Activated CD4-positive, CD25-positive, alpha-beta regulatory T cell treated with anti-CD3 and anti-CD28 coated beads, Interleukin-2, amount 50 U/mL, for 16 hours (primary cell): ENCODE measurements around the gene RPLP1.

Source experiments
- DNase-seq: peaks from one replicate; pipeline ENCODE4 v3.0.0-alpha.2; 2020; ENCODE audit warnings: low read depth, low spot score

The RPLP1 gene

DNA sequence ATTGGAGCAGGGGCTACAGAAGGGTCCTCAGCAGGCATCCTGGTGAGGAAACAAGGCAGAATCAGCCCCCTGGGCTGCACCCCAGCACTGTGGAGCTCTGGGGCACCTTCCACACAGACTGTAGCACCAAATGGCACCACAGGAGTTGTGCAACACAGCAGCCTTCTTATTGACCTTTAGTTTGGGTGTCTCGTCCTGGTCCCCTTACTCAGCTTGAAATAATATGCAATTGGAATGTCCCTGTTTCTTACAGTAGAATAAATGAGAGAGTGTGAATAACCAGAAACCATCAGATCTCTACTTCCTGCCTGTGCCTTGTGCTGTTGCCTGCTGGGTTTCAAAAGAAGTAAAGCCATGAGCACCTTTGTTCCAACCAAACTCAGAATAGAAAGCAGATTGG is 44.5 kb downstream of the RPLP1 start:
- no peak for DNase-seq

DNA sequence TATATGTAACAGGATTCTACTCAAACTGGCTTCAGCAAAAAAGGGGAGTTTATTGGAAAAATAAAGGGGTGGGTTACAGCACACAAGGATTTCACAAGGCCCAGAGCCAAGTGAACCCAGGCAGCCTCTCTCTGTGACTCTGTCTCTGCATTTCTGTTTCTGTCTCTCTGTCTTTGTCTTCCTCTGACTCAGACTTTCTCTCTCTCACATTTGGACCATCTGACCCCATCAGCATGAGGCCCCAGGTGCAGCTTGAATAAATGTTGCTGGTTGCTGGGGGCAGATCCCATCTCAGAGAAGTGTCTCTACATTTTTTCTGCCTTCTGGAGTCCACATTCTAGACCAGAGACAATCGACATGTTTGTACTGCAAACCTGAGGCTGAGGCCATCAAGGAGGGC is 45.0 kb downstream of the RPLP1 start:
- DNase-seq = no peak

DNA sequence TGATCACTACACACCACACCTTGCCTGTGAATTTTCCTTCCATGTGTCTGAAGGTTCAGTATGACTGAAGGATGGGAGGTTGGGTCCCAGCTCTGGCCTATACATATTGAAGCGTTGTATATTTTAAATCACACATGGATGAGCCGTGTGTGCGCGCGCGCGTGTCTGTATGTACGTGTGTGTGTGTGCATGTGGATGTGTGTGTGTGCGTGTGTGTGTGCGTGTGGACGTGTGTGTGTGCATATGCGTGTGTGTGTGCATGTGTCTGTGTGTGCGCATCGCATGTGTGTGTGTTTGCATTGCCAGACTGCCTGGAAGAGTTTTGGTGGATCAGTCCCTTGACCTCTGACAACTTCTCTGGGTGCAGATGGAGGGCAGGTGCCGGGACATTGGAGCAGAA is 45.7 kb downstream of the RPLP1 start:
- DNase-seq = no peak

DNA sequence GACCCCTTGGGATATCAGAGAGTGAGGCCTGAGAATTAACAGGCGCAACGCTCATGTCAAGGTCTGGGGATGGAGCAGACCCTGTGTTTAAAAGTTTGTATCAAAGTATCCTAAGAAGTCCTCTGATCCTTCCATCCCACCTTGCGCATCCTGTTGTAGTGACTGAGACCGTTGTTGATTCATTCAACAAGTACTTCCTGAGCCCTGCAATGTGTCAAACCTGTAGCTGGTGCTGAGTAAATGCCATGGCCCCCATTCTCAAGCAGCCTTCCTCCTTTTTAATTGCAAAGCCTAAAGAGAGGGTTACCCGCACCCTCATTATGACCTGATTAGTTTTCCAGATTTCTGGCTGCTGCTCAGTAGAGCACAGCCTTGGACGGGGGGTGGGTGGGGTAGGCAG is 46.4 kb downstream of the RPLP1 start:
- no peak for DNase-seq

DNA sequence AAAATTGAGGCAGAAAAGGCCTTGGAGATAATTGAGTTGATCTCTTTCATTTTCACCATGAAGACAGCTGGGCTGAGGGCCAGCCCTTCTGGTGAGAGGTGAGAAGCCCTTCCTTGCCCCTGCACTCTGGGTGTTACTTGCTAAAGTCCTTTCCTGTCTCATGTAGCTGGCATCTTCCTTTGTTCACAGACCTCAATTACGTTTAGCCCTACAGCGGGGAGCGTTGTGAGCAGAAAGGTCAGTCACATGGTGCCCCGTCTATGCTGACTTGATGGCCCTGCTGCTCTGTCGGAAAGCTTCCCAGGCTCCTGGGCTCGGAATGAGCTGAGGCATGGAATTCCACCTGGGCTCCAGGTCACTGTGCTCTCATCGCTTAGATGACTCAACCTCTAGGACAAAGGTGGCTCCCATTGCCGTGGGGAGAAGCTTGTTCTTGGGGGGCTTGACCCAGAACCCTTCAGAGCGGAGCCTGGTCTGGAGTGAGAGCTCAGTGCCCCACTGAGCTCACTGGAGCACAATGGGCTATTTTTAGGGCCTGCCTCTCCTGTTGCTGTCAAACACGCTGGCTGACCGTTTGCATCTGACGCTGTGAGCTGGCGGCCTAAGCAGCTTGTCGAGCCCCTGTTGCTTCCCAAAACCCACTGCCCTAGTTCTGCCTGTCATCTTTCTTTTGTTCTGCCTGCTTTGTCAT is 47.0 kb downstream of the RPLP1 start:
- DNase-seq = no peak

DNA sequence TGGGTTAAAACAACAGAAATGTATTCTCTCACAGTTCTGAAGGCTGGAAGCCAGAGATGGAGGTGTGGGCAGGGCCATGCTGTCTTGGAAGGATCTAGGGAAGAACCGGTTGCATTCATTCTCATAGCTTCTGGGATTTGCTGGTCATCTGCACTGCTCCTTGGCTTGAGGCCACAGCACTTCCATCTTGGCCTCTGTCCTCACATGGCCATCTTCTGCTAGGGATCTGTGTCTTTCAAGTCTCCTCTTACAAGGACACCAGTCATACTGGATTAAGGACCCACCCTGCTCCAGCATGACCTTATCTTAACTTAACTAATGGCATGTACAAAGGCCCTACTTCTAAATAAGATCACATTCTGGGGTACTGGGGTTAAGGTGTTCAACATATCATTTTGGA is 47.7 kb downstream of the RPLP1 start:
- no peak for DNase-seq

DNA sequence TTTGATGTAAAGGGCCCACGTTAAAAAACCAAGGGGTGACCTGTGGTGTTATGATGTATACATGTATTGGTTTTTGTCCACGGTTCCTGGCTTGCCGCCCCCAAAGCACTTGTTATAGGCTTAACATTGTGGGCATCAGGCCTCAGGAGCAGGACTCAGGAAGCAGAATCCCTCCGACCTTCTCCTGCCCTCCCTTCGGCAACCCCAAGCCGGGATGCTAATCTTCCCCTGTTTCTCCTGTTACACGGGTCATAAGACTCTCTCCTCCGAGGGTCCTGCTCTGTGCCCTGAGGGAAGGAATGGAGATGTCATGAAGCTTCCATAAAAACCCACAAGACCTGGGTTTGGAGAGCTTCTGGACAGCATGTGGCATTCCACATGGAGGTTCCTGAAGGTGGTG is 48.8 kb downstream of the RPLP1 start:
- DNase-seq = no peak

DNA sequence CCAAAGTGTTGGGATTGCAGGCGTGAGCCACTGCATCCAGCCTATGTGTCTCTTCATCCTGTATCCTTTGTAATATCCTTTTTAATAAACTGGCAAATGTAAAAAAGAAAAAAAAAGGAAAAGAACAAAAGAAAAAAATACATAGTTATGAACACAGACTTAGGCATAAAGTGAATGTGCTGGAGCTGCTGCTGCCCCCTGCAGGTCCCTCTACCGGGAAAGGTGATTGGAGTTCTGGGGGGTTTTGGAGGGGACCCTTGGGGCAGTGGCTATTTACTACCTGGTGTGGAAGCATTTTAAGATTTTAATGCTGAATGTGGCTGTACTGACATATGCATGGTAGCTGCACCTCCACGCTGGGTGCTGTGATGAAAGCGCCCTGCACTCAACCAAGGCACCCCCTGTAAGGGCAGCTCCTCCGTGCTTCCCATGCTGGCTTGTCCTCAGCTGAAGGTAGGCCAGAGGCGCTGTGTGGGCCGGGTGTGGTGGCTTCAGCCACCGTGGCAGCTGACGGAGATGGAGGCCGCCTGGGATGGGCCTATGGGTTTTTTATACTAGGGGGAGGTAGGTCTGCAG is 49.9 kb downstream of the RPLP1 start:
- DNase-seq = no peak

DNA sequence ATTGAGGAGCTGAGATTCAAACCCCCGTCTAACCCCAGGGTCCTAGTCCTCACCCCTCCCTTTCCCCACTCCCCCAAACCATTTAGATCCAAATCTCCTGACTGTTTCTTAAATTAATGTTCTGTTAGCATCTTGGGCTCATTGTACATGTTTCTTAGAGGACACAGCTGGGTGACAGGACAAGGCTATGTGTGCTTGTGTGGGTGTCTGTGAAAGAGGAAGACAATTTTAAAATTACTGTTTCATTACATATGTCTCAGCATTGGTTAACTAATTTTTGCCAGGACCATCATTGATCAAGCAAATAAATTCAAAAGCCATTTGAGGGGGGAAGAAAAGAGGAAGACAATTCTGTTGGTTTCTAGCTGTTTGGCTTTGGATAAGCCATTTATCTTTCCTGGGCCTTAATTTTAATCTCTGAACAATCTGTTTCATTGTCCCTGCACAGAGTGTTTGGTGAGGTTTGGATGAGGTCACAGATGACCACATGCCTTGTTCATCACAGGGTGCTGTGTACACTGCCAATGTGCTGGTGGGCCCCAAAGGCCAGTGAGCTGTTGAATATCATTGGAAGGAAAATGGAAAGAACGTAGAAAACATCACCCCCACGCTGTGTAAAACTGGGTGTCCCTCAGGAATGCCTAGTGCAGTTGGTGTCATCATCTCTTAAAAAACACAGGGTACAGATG is 51.9 kb downstream of the RPLP1 start:
- no peak for DNase-seq
